GM12865 (cell line): ENCODE measurements around the gene TSC22D3.
"Not testable (repeated sequence)": the region's sequence is repeated elsewhere in the genome, so short reads cannot be mapped to it uniquely, and the experiment has no call there.

Experiments used
- DNase-seq: peaks from one replicate; pipeline ENCODE4 v3.0.0; 2010; ENCODE audit warnings: low read depth
- H3K4me3 ChIP-seq: 2 replicates; pipeline ENCODE4 v1.5.1; 2011; ENCODE audit warnings: mild to moderate bottlenecking, low read depth, low read length, control low read depth
- CTCF ChIP-seq: IDR thresholded peaks from 2 replicates; pipeline ENCODE4 v1.5.1; 2011; ENCODE audit warnings: low read length, control low read depth, low read depth, inconsistent platforms; ENCODE audit not compliant: insufficient read depth; ENCODE audit errors: missing control alignments

Gene TSC22D3

GRCh38 chrX:107775734-107776511 lies at the start of gene TSC22D3:
Gene TSC22D3, minus strand, starts transcription at chrX:107775787. Its CDS starts 368 bp downstream, at chrX:107775419.
- peak within 1 kb of the TSS; percentile 50 for H3K4me3 ChIP-seq
- DNase-seq: peak; percentile 60
- no peak for TF ChIP-seq CTCF

GRCh38 chrX:107823456-107823855 lies 47.9 kb upstream of the TSC22D3 start:
- H3K4me3 ChIP-seq: no peak overlapping the region
- DNase-seq: no peak

GRCh38 chrX:107823042-107823441 lies 47.5 kb upstream of the TSC22D3 start:
- no peak for TF ChIP-seq CTCF
- DNase-seq: no peak
- H3K4me3 ChIP-seq: no peak overlapping the region

More at GRCh38 chrX:107823456-107823855, 47.9 kb upstream of the TSC22D3 start:
- TF ChIP-seq CTCF: no peak

- H3K4me3 ChIP-seq: no peak overlapping the region
- no peak for TF ChIP-seq CTCF
- no peak for DNase-seq
These were observed 43.4 kb upstream of the TSC22D3 start for GRCh38 chrX:107818900-107819521.

GRCh38 chrX:107810053-107810452 lies 34.5 kb upstream of the TSC22D3 start:
- H3K4me3 ChIP-seq, DNase-seq: not testable (repeated sequence)

GRCh38 chrX:107805179-107805578 lies 29.6 kb upstream of the TSC22D3 start:
- no peak for TF ChIP-seq CTCF
- DNase-seq: no peak
- no peak overlapping the region for H3K4me3 ChIP-seq

GRCh38 chrX:107804427-107804826 lies 28.8 kb upstream of the TSC22D3 start:
- no peak for DNase-seq
- TF ChIP-seq CTCF: no peak
- H3K4me3 ChIP-seq: no peak overlapping the region
